Astrocyte of the cerebellum (primary cell): ENCODE results near the gene ZNF428.

Source experiments
- DNase-seq: peaks from one replicate; pipeline ENCODE4 v3.0.0-alpha.2; 2011; ENCODE audit warnings: low read depth
- H3K4me3 ChIP-seq: 2 replicates; pipeline ENCODE4 v1.5.1; 2011; ENCODE audit warnings: mild to moderate bottlenecking, low read depth, low read length, moderate library complexity
- CTCF ChIP-seq: IDR thresholded peaks from 2 replicates; pipeline ENCODE4 v1.5.1; 2012; ENCODE audit warnings: low read length, low read depth, moderate library complexity, mild to moderate bottlenecking; ENCODE audit errors: missing control alignments
- in situ Hi-C: cut with HindIII; loops from 2 replicates; pipeline ENCODE4 v1.10.0; 2017; ENCODE audit warnings: low sequenced_read_pairs

Gene ZNF428

GRCh38 chr19:43662487-43662886, 43.1 kb upstream of the ZNF428 start:
- peak; percentile 57 for TF ChIP-seq CTCF
- in situ Hi-C loops: loop anchor here (10.0 kb wide), 1 partner anchor 62 kb away; no protein-coding TSS in a partner anchor
- no peak for DNase-seq
- no peak overlapping the region for H3K4me3 ChIP-seq

GRCh38 chr19:43660971-43661360, 41.5 kb upstream of the ZNF428 start:
- no peak overlapping the region for H3K4me3 ChIP-seq
- TF ChIP-seq CTCF: no peak
- no peak for DNase-seq
- in situ Hi-C loops: loop anchor here (10.0 kb wide), 1 partner anchor 64 kb away; no protein-coding TSS in a partner anchor

GRCh38 chr19:43660301-43660970, 41.0 kb upstream of the ZNF428 start:
- H3K4me3 ChIP-seq: no peak overlapping the region
- DNase-seq: no peak
- in situ Hi-C loops: loop anchor here (10.0 kb wide), 1 partner anchor 64 kb away; no protein-coding TSS in a partner anchor
- TF ChIP-seq CTCF: no peak

GRCh38 chr19:43658494-43658893, 39.1 kb upstream of the ZNF428 start:
- in situ Hi-C loops: no loop called here
- DNase-seq: no peak
- no peak overlapping the region for H3K4me3 ChIP-seq
- TF ChIP-seq CTCF: no peak

GRCh38 chr19:43658001-43658400, 38.6 kb upstream of the ZNF428 start:
- TF ChIP-seq CTCF: no peak
- no peak for DNase-seq
- no peak overlapping the region for H3K4me3 ChIP-seq
- in situ Hi-C loops: no loop called here

GRCh38 chr19:43656436-43656835, 37.0 kb upstream of the ZNF428 start:
- DNase-seq: no peak
- in situ Hi-C loops: no loop called here
- TF ChIP-seq CTCF: no peak
- H3K4me3 ChIP-seq: no peak overlapping the region
